DND-41 (cell line): Measurements from ENCODE around the gene POLA1.

Source experiments
- ATAC-seq: fragments of 200-7000 bp; cut with Tn5 transposase; 3 replicates; pipeline ENCODE4 v1.9.1; 2021; ENCODE audit warnings: low read depth; ENCODE audit not compliant: insufficient read depth
- DNase-seq: peaks from one replicate; pipeline ENCODE4 v3.0.0-alpha.2; 2020
- H2AFZ ChIP-seq: 2 replicates; pipeline ENCODE4 v1.6.0; 2012; ENCODE audit warnings: low read depth, low read length
- H3K27ac ChIP-seq: 2 replicates; pipeline ENCODE4 v1.5.1; 2012; ENCODE audit warnings: low read length, inconsistent platforms
- H3K27me3 ChIP-seq: fragments of 200-600 bp; sonication (generic); 2 replicates; pipeline ENCODE4 v1.6.0; 2012; ENCODE audit warnings: low read length, mild to moderate bottlenecking, inconsistent platforms; ENCODE audit not compliant: insufficient read depth, poor library complexity
- H3K36me3 ChIP-seq: 2 replicates; pipeline ENCODE4 v1.5.1; 2012; ENCODE audit warnings: low read length, inconsistent platforms; ENCODE audit not compliant: insufficient read depth
- H3K4me1 ChIP-seq: 2 replicates; pipeline ENCODE4 v1.5.1; 2012; ENCODE audit warnings: mild to moderate bottlenecking, low read length; ENCODE audit not compliant: insufficient read depth
- H3K4me2 ChIP-seq: 2 replicates; pipeline ENCODE4 v1.6.0; 2012; ENCODE audit warnings: mild to moderate bottlenecking, moderate library complexity, low read length, inconsistent platforms; ENCODE audit not compliant: insufficient read depth
- H3K4me3 ChIP-seq, 2 experiments: fragments of 200-600 bp in 1 of 2; shearing (Covaris generic) in 1 of 2; 2 replicates each; pipeline ENCODE4 v1.5.1; 2012 to 2016; ENCODE audit warnings: inconsistent platforms in 2 of 2, low read length in 2 of 2, mild to moderate bottlenecking in 2 of 2, low read depth in 1 of 2, moderate library complexity in 1 of 2
- H3K79me2 ChIP-seq: 2 replicates; pipeline ENCODE4 v1.6.0; 2012; ENCODE audit warnings: low read length, inconsistent platforms; ENCODE audit not compliant: insufficient read depth
- H3K9ac ChIP-seq: 2 replicates; pipeline ENCODE4 v1.6.0; 2012; ENCODE audit warnings: low read depth, mild to moderate bottlenecking, inconsistent platforms, low read length, moderate library complexity
- H3K9me3 ChIP-seq: 2 replicates; pipeline ENCODE4 v1.5.1; 2012; ENCODE audit warnings: low read length, moderate library complexity, mild to moderate bottlenecking, inconsistent platforms; ENCODE audit not compliant: insufficient read depth, severe bottlenecking
- H4K20me1 ChIP-seq: 2 replicates; pipeline ENCODE4 v1.6.0; 2012; ENCODE audit warnings: low read length; ENCODE audit not compliant: insufficient read depth
- CTCF ChIP-seq: IDR thresholded peaks from 2 replicates; pipeline ENCODE4 v1.5.1; 2012; ENCODE audit warnings: borderline replicate concordance, low read length, moderate library complexity, mild to moderate bottlenecking; ENCODE audit not compliant: poor library complexity, severe bottlenecking; ENCODE audit errors: extremely low read depth
- EZH2 ChIP-seq: IDR thresholded peaks from 3 replicates; pipeline ENCODE4 v1.6.1; 2012; ENCODE audit warnings: borderline replicate concordance, low read depth, mild to moderate bottlenecking, moderate library complexity, low read length, inconsistent platforms; ENCODE audit not compliant: severe bottlenecking

POLA1 gene

GRCh38 chrX:24720036-24720435 lies 26.3 kb downstream of the POLA1 start:
- ATAC-seq (no peak), DNase-seq (no peak)
- no peak overlapping the region for H3K4me2 ChIP-seq
- no peaks in the 10 kb centered on the region for H3K4me1 ChIP-seq
- peaks cover 85% of the 10 kb centered on the region for H3K36me3 ChIP-seq
- no peaks in the 10 kb centered on the region for H3K27me3 ChIP-seq
- H3K9me3 ChIP-seq, result no peaks in the 10 kb centered on the region
- H3K27ac ChIP-seq, result no peak overlapping the region
- no peak overlapping the region for H3K4me3 ChIP-seq
- no peak overlapping the region for H2AFZ ChIP-seq
- peaks cover 21% of the 10 kb centered on the region; the same call in 1 of the 2 replicates for H3K79me2 ChIP-seq
- H4K20me1 ChIP-seq, result peaks cover 8% of the 10 kb centered on the region
- no peak overlapping the region for H3K9ac ChIP-seq
- TF ChIP-seq EZH2, result no peak
- TF ChIP-seq CTCF, result no peak

- no peaks in the 10 kb centered on the region for H4K20me1 ChIP-seq
- no peak for DNase-seq
- peaks cover 71% of the 10 kb centered on the region for H3K36me3 ChIP-seq
- TF ChIP-seq CTCF (no peak), EZH2 (no peak)
- no peak overlapping the region for H3K27ac ChIP-seq
- H3K79me2 ChIP-seq, result no peaks in the 10 kb centered on the region
- H2AFZ ChIP-seq, result no peak overlapping the region
- H3K27me3 ChIP-seq, result no peaks in the 10 kb centered on the region
- H3K4me2 ChIP-seq, result no peak overlapping the region
- no peak overlapping the region for H3K9ac ChIP-seq
- H3K9me3 ChIP-seq, result no peaks in the 10 kb centered on the region
- H3K4me3 ChIP-seq, result no peak overlapping the region
- H3K4me1 ChIP-seq, result no peaks in the 10 kb centered on the region
- ATAC-seq, result no peak
Observed at GRCh38 chrX:24728530-24728929, 34.8 kb downstream of the POLA1 start.

GRCh38 chrX:24732766-24733500 lies 39.2 kb downstream of the POLA1 start:
- DNase-seq (no peak), ATAC-seq (no peak)
- Histone ChIP-seq H3K4me3 (no peak overlapping the region), H3K9me3 (no peaks in the 10 kb centered on the region), H3K79me2 (no peaks in the 10 kb centered on the region), H3K4me1 (no peaks in the 10 kb centered on the region), H3K9ac (no peak overlapping the region), H4K20me1 (no peaks in the 10 kb centered on the region), H3K36me3 (peaks cover 64% of the 10 kb centered on the region), H3K27me3 (no peaks in the 10 kb centered on the region), H2AFZ (no peak overlapping the region), H3K27ac (no peak overlapping the region), H3K4me2 (no peak overlapping the region)
- TF ChIP-seq CTCF (no peak), EZH2 (no peak)

GRCh38 chrX:24741330-24741729 lies 47.6 kb downstream of the POLA1 start:
- Histone ChIP-seq H3K9me3 (no peaks in the 10 kb centered on the region), H3K27ac (no peak overlapping the region), H3K36me3 (peaks cover 64% of the 10 kb centered on the region), H3K4me3 (no peak overlapping the region), H4K20me1 (no peaks in the 10 kb centered on the region), H3K27me3 (no peaks in the 10 kb centered on the region), H3K4me2 (no peak overlapping the region), H3K4me1 (no peaks in the 10 kb centered on the region), H3K79me2 (no peaks in the 10 kb centered on the region), H3K9ac (no peak overlapping the region), H2AFZ (no peak overlapping the region)
- ATAC-seq, result no peak
- no peak for DNase-seq
- TF ChIP-seq CTCF (no peak), EZH2 (no peak)
